Measurements from ENCODE around the gene TMEM259.

The TMEM259 gene

DNA sequence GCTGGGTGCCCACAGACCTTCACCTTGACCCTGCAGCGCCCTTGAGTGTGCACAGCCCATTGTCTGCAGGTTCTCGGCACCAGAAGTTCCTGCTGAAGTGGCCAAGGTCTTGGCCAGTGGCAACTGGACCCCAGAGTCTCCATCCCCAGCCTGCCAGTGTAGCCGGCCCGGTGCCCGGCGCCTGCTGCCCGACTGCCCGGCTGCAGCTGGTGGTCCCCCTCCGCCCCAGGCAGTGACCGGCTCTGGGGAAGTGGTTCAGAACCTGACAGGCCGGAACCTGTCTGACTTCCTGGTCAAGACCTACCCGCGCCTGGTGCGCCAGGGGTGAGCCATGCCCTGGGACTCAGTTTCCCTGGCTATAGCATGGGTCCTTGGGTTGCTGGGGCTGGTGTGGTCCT, 34.1 kb upstream of the TMEM259 start:
- no peak for DNase-seq

DNA sequence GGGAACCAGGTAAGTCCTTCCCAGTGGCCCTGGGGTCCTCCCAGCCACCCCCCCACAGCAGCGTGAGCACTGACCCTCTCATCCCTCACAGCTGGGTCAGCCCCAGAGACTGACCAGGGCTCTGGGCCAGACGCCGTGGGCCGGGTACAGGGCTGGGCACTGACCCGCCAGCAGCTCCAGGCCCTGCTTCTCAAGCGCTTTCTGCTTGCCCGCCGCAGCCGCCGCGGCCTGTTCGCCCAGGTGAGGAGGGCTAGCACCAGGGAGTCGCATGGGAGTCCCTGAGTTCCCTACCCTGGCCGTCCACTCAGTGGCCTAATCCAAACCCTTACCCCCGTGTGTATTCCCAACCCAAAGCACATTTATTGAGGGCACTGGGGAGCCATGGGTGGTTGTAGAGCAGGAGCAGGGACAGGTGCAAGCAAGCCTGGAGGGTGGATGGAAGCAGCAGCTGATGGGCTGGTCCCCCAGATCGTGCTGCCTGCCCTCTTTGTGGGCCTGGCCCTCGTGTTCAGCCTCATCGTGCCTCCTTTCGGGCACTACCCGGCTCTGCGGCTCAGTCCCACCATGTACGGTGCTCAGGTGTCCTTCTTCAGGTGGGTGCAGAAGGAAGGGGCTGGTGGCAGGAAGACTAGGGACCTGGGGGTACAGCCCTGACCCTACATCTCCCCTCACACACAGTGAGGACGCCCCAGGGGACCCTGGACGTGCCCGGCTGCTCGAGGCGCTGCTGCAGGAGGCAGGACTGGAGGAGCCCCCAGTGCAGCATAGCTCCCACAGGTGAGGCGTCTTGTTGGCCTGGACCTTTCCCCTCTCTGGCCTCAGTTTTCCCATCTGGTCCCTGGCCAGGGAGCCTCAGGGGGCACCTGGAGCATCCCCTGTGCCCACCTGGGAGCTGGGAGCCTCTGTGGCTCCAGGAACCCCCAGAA, 33.4 kb upstream of the TMEM259 start:
- DNase-seq, result no peak

GRCh38 chr19:1053176-1054101, 32.5 kb upstream of the TMEM259 start:
- no peak for DNase-seq

GRCh38 chr19:1052349-1052975, 31.5 kb upstream of the TMEM259 start:
- DNase-seq, result no peak

GRCh38 chr19:1051791-1052190, 30.9 kb upstream of the TMEM259 start:
- DNase-seq, result no peak

- no peak for DNase-seq
Measured at GRCh38 chr19:1050989-1051788, 30.3 kb upstream of the TMEM259 start.

- no peak for DNase-seq
Measured at GRCh38 chr19:1049800-1050199, 28.9 kb upstream of the TMEM259 start.

DNA sequence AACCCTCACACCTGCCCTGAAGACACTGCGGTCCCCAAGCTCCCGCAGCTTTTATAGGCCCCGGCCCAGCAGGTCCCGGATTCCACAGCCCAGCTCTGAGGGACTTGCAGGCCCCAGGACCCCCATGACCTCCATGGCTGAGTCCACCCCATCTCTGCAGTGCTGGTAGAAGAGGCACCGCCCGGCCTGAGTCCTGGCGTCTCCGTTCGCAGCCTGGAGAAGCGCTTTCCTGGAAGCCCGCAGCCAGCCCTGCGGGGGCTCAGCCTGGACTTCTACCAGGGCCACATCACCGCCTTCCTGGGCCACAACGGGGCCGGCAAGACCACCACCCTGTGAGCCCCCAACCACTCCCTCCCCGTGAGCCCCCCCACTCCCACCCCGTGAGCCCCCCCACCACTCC, 28.2 kb upstream of the TMEM259 start:
- no peak for DNase-seq

GRCh38 chr19:1047696-1048147, 26.8 kb upstream of the TMEM259 start:
- no peak for DNase-seq

DNA sequence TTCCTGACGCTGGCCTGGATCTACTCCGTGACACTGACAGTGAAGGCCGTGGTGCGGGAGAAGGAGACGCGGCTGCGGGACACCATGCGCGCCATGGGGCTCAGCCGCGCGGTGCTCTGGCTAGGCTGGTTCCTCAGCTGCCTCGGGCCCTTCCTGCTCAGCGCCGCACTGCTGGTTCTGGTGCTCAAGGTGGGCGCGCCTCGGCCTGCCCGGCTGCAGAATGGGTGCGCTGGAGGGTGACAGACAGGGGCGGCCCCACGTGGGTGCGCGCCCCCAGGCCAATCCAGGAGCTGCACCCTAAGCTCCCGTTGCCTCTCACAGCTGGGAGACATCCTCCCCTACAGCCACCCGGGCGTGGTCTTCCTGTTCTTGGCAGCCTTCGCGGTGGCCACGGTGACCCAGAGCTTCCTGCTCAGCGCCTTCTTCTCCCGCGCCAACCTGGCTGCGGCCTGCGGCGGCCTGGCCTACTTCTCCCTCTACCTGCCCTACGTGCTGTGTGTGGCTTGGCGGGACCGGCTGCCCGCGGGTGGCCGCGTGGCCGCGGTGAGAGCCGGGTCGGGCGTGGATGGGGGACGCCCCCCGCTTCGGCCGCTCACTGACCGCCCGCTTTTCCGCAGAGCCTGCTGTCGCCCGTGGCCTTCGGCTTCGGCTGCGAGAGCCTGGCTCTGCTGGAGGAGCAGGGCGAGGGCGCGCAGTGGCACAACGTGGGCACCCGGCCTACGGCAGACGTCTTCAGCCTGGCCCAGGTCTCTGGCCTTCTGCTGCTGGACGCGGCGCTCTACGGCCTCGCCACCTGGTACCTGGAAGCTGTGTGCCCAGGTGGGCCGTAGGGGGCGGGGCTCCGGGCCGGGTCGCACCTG, 26.1 kb upstream of the TMEM259 start:
- no peak for DNase-seq

GRCh38 chr19:1046117-1046626, 25.2 kb upstream of the TMEM259 start:
- DNase-seq, result no peak

- DNase-seq, result peak in 1 of 2 donors; percentile 38
Measured at GRCh38 chr19:1045247-1045603, 24.3 kb upstream of the TMEM259 start.

DNA sequence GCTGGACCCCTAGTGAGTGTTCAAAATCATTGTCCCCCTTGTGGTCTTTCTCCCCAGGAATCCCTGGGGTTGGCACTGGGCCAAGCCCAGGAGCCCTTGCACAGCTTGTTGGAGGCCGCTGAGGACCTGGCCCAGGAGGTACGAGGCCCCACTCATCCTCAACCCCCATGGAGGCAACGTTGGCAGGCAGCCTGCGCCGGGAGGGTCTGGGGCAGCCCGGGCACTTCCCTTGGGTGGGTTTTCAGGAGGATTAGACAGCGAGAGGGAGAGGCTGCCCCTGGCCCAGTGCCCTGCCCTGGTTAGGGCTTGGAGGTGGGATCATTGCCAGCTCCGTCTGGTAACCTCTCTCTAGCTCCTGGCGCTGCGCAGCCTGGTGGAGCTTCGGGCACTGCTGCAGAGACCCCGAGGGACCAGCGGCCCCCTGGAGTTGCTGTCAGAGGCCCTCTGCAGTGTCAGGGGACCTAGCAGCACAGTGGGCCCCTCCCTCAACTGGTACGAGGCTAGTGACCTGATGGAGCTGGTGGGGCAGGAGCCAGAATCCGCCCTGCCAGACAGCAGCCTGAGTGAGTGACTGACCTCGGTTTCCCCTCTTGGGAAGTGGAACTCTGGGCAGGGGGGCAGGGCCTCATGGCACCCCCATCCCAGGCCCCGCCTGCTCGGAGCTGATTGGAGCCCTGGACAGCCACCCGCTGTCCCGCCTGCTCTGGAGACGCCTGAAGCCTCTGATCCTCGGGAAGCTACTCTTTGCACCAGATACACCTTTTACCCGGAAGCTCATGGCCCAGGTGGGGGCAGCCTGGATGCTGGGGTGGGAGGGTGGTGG, 22.0 kb upstream of the TMEM259 start:
- DNase-seq, result no peak

GRCh38 chr19:1041835-1042685, 21.1 kb upstream of the TMEM259 start:
- DNase-seq, result no peak

- DNase-seq, result no peak
Measured at GRCh38 chr19:1041272-1041834, 20.4 kb upstream of the TMEM259 start.

GRCh38 chr19:1040476-1041271, 19.8 kb upstream of the TMEM259 start:
- peak; percentile 90 to 91 for DNase-seq

DNA sequence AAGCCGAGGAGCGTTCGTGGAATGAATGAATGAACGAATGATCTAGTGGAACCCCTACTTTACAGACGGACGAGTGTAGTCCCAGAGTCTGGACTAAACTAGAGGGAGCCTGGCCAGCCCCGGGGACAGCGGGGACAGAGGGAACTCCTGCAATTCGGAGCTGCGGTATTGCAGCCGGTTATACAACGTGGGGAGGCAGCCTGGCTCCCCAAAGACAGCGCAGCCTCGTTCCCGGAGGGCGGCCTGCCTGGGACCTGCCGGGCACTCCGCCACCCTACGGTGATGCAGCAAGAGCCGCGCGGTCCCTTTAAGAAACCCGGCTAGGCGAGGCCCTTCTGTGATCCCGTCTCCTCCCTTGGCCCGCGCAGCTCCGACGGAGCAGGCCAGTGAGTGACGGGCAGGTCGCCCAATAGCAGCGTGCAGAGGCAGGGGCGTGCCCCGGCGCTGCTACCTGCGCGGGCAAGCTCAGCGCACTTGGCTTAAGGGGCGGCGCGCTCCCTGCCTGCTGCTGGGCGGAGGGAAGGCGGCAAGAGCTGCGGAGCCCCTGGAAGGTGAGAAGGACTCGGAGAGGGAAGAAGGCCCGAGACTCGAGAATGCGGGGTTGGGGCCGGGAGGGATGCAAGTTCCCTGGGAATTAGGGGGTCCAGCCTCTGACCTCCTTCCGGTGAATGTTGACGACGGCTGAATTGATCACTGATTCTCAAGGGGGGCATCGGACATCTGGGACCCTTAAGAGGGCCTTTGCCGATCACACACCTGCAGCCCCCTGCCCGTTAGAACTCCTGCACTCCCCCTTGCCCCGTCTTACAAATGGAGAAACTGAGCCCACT, 18.9 kb upstream of the TMEM259 start, which contains the start of gene ABCA7:
TSS of gene ABCA7 (plus strand) at position 462 of the 830 bp plus-strand sequence. CDS start 1,255 bp downstream, outside the sequence.
- peak; percentile 98 to 99 for DNase-seq

Data from inflammatory macrophage (primary cell).